IMR-90 (cell line): ENCODE data around the gene GRM4. TPM values are rescaled to one million over a fixed set of nuclear protein-coding genes. Genes with fewer than 3 reads are reported as not detected.

Experiments
- ATAC-seq: fragments of 200-7000 bp; cut with Tn5 transposase; 2 replicates; pipeline ENCODE4 v1.9.1; 2020; ENCODE audit warnings: low read depth, mild to moderate bottlenecking, moderate library complexity
- BruUV-seq: library from RNA; stranded (reverse); fragments of 400-500 nt; replicated peaks from 2 replicates; lab custom pipeline; 2021; lab: Mats Ljungman, UMichigan
- CTCF ChIA-PET: fragments of 300-600 bp; formaldehyde crosslinking; extraction: SDS; loops from one replicate; lab custom pipeline; 2021; ENCODE audit warnings: antibody characterized with exemption; lab: Yijun Ruan, JAX
- POLR2A ChIA-PET: fragments of 300-600 bp; sonication (Branson Sonifier 250); formaldehyde crosslinking; loops from one replicate; lab custom pipeline; 2022; ENCODE audit warnings: antibody characterized with exemption; ENCODE audit not compliant: unreplicated experiment; lab: Charles Lee
- DNase-seq: peaks from one replicate; pipeline ENCODE4 v3.0.0; 2013
- H2AFZ ChIP-seq: replicated peaks from 2 replicates; pipeline ENCODE3; 2013; ENCODE audit warnings: low read length, mild to moderate bottlenecking; ENCODE audit not compliant: poor library complexity
- H2AK5ac ChIP-seq: 2 replicates; pipeline ENCODE4 v1.6.1; 2013; ENCODE audit warnings: low read depth, low read length, inconsistent platforms
- H2AK9ac ChIP-seq: replicated peaks from 2 replicates; pipeline ENCODE3; 2013; ENCODE audit warnings: mild to moderate bottlenecking, low read depth, low read length, moderate library complexity; ENCODE audit not compliant: poor library complexity
- H2BK120ac ChIP-seq: 2 replicates; pipeline ENCODE4 v1.6.1; 2013; ENCODE audit warnings: low read depth, low read length, inconsistent platforms
- H2BK15ac ChIP-seq: 3 replicates; pipeline ENCODE4 v1.6.1; 2013; ENCODE audit warnings: low read depth, low read length, inconsistent platforms
- H2BK20ac ChIP-seq: 2 replicates; pipeline ENCODE4 v1.6.1; 2013; ENCODE audit warnings: low read depth, mild to moderate bottlenecking, inconsistent platforms, low read length, moderate library complexity
- H2BK5ac ChIP-seq: 2 replicates; pipeline ENCODE4 v1.6.1; 2013; ENCODE audit warnings: mild to moderate bottlenecking, low read depth, low read length, inconsistent platforms; ENCODE audit not compliant: poor library complexity, severe bottlenecking
- H3K14ac ChIP-seq: replicated peaks from 2 replicates; pipeline ENCODE4 v1.6.1; 2013; ENCODE audit warnings: low read depth, low read length, inconsistent platforms
- H3K18ac ChIP-seq: 2 replicates; pipeline ENCODE4 v1.6.1; 2013; ENCODE audit warnings: low read depth, low read length, control low read depth
- H3K23ac ChIP-seq: 2 replicates; pipeline ENCODE4 v1.6.1; 2013; ENCODE audit warnings: low read depth, low read length, inconsistent platforms
- H3K27ac ChIP-seq: 2 replicates; pipeline ENCODE4 v1.5.1; 2013; ENCODE audit warnings: mild to moderate bottlenecking, control low read depth, low read length; ENCODE audit not compliant: insufficient read depth
- H3K27me3 ChIP-seq: 2 replicates; pipeline ENCODE4 v1.6.1; 2013; ENCODE audit warnings: low read length; ENCODE audit not compliant: control insufficient read depth, insufficient read depth
- H3K36me3 ChIP-seq: 2 replicates; pipeline ENCODE4 v1.6.1; 2013; ENCODE audit warnings: low read length, mixed read lengths; ENCODE audit not compliant: control insufficient read depth, insufficient read depth
- H3K4ac ChIP-seq: 2 replicates; pipeline ENCODE4 v1.6.1; 2013; ENCODE audit warnings: low read depth, low read length, inconsistent platforms
- H3K4me1 ChIP-seq: 2 replicates; pipeline ENCODE4 v1.6.1; 2013; ENCODE audit warnings: low read length, mixed read lengths; ENCODE audit not compliant: control insufficient read depth, insufficient read depth
- H3K4me2 ChIP-seq: 2 replicates; pipeline ENCODE4 v1.6.1; 2013; ENCODE audit warnings: low read depth, mild to moderate bottlenecking, control low read depth, low read length, moderate library complexity
- H3K4me3 ChIP-seq: 2 replicates; pipeline ENCODE4 v1.5.1; 2013; ENCODE audit warnings: low read depth, mild to moderate bottlenecking, control low read depth, low read length, moderate library complexity; ENCODE audit not compliant: insufficient read depth
- H3K56ac ChIP-seq: 2 replicates; pipeline ENCODE4 v1.6.1; 2013; ENCODE audit warnings: low read length, inconsistent platforms; ENCODE audit not compliant: insufficient read depth; ENCODE audit errors: extremely low read depth
- H3K79me1 ChIP-seq, 2 experiments: 2 replicates each; pipeline ENCODE4 v1.6.1; 2013; ENCODE audit warnings: low read length in 2 of 2, inconsistent platforms in 1 of 2, low read depth in 1 of 2
- H3K9ac ChIP-seq: 2 replicates; pipeline ENCODE4 v1.6.1; 2013; ENCODE audit warnings: low read depth, low read length, control low read depth
- H3K9me1 ChIP-seq: 2 replicates; pipeline ENCODE4 v1.6.1; 2013; ENCODE audit warnings: low read length, inconsistent platforms; ENCODE audit not compliant: insufficient read depth
- H3K9me3 ChIP-seq: 2 replicates; pipeline ENCODE4 v1.6.1; 2013; ENCODE audit warnings: low read length; ENCODE audit not compliant: control insufficient read depth, insufficient read depth
- H4K20me1 ChIP-seq: 2 replicates; pipeline ENCODE4 v1.6.1; 2013; ENCODE audit warnings: low read length, inconsistent platforms; ENCODE audit not compliant: insufficient read depth
- H4K5ac ChIP-seq: 2 replicates; pipeline ENCODE4 v1.6.1; 2013; ENCODE audit warnings: mild to moderate bottlenecking, low read depth, low read length, control low read depth
- H4K8ac ChIP-seq, 2 experiments: 2 replicates each; pipeline ENCODE4 v1.6.1; 2013; ENCODE audit warnings: low read depth in 2 of 2, low read length in 2 of 2, control low read depth in 1 of 2, inconsistent platforms in 1 of 2
- H4K91ac ChIP-seq: 2 replicates; pipeline ENCODE4 v1.6.1; 2013; ENCODE audit warnings: low read depth, low read length, inconsistent platforms; ENCODE audit not compliant: insufficient read depth
- BHLHE40 ChIP-seq: fragments of 150-350 bp; IDR thresholded peaks from 2 replicates; pipeline ENCODE4 v1.6.1; 2016; ENCODE audit warnings: mild to moderate bottlenecking, low read depth, low read length
- CHD1 ChIP-seq: IDR thresholded peaks from 2 replicates; pipeline ENCODE4 v1.6.1; 2012; ENCODE audit warnings: low read depth, low read length, improper control_type of control experiment
- RCOR1 ChIP-seq: IDR thresholded peaks from 2 replicates; pipeline ENCODE4 v1.6.1; 2012; ENCODE audit warnings: mild to moderate bottlenecking, low read length, improper control_type of control experiment; ENCODE audit not compliant: insufficient replicate concordance
- WGBS, 2 experiments: methylation state at CpG; one replicate each; pipeline versions ENCODE4 v1.1.5 to v1.1.7; 2013; ENCODE audit warnings: missing lambda C conversion rate in 2 of 2; ENCODE audit not compliant: insufficient read length in 1 of 2; ENCODE audit errors: extremely low coverage in 2 of 2; 5-methylcytosine and 5-hydroxymethylcytosine counted together
- dilution Hi-C: fragments of 300-500 bp; cut with HindIII; formaldehyde crosslinking; loops from one replicate; pipeline ENCODE4 v1.14.3; 2018; ENCODE audit warnings: low sequenced_read_pairs; ENCODE audit not compliant: unreplicated experiment
- in situ Hi-C: fragments of 300-500 bp; cut with MboI; formaldehyde crosslinking; loops from 3 replicates; pipeline ENCODE4 v1.14.3; 2019; ENCODE audit warnings: low sequenced_read_pairs, inconsistent platforms, mixed read lengths
- intact Hi-C: fragments of 100-400 bp; cut with micrococcal nuclease; formaldehyde crosslinking; loops from 2 replicates; pipeline ENCODE4 v1.10.0; 2022
- polyA plus RNA-seq, 3 experiments: library from polyadenylated mRNA; depleted of rRNA; stranded (reverse); fragments of >200 nt; gene quantifications; 2 replicates each; pipeline ENCODE4 v1.2.3, GENCODE V29; 2012; ENCODE audit warnings: low replicate concordance in 1 of 3
- total RNA-seq: library from RNA; depleted of rRNA; stranded (reverse); fragments of >200 nt; gene quantifications from 2 replicates; pipeline ENCODE4 v1.2.3, GENCODE V29; 2012

The GRM4 gene
- total and polyA plus RNA-seq, 2 of the 4 experiments (the other 2 are of a cell fraction) = 0.02 TPM; not detected in 1

DNA sequence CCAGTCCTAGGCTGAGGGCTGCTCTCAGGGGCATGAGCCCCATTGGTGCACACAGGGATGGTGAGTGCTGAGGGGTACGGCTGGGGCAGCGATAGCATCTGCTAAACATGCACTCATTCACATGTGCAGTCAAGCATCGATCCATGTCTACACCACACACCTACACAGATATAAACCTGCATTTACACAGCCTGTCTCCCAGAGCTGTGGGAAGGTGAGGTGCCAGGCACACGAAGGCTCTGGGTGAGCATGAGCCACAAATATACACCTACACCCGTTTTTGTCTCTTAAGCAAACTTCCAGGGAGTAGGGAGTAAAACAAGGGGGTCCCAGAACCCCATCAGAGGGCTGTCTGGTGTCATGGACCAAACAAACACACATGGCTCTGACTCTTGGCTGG is 99.3 kb downstream of the GRM4 start:
- Histone ChIP-seq H3K18ac (no peak overlapping the region), H3K27me3 (peaks cover 41% of the 10 kb centered on the region), H4K5ac (no peak overlapping the region), H3K27ac (no peak overlapping the region), H4K8ac (no peak overlapping the region), H3K4ac (no peak overlapping the region), H3K4me2 (no peak overlapping the region), H3K14ac (no peak overlapping the region), H2BK5ac (no peak overlapping the region), H2AK5ac (no peak overlapping the region), H3K23ac (no peak overlapping the region), H4K91ac (no peak overlapping the region), H2BK15ac (no peak overlapping the region), H2BK20ac (no peak overlapping the region), H3K79me1 (no peaks in the 10 kb centered on the region), H3K4me1 (no peaks in the 10 kb centered on the region), H3K36me3 (no peaks in the 10 kb centered on the region), H3K4me3 (no peak overlapping the region), H3K9ac (no peak overlapping the region), H2AFZ (no peak overlapping the region), H3K56ac (no peak overlapping the region), H3K9me3 (no peaks in the 10 kb centered on the region), H2AK9ac (peak overlapping the region; percentile 51), H4K20me1 (no peaks in the 10 kb centered on the region; the same call in 1 of the 2 replicates), H3K9me1 (no peaks in the 10 kb centered on the region), H2BK120ac (no peak overlapping the region)
- no CpG with 5 or more reads among the region's 5 CpGs for WGBS, 2 experiments
- dilution Hi-C loops = no loop called here
- POLR2A ChIA-PET = no interaction called here
- BruUV-seq = no TSS peak
- CTCF ChIA-PET = interaction anchor here (1.9 kb wide), 1 partner anchor 8 kb away, joined by 8 read pairs; no protein-coding TSS in a partner anchor
- no peak for DNase-seq
- no peak for ATAC-seq
- TF ChIP-seq CHD1 = no peak
- no peak for TF ChIP-seq BHLHE40
- no peak for TF ChIP-seq RCOR1
- in situ Hi-C loops = no loop called here
- intact Hi-C loops = no loop called here
